ENCODE measurements around the gene GRAP2. TPM values are rescaled to one million over a fixed set of nuclear protein-coding genes. Genes with fewer than 3 reads are reported as not detected.

Gene GRAP2
- total RNA-seq, 1 donor from 2014 or later = 4.2 TPM

GRCh38 chr22:39967996-39968972 lies 67.4 kb downstream of the GRAP2 start:
- Mint-ChIP-seq H3K4me3 (no peak overlapping the region), H3K4me1 (no peaks in the 10 kb centered on the region), H3K27ac (no peak overlapping the region), H3K9me3 (no peaks in the 10 kb centered on the region), H3K27me3 (no peaks in the 10 kb centered on the region), H3K36me3 (ENCODE audit: low read depth) (peaks cover 64% of the 10 kb centered on the region)
- CTCF ChIA-PET = no interaction called here
- TF ChIP-seq CTCF (IDR thresholded peaks at IDR 0.05) = no peak
- POLR2A ChIA-PET = no interaction called here
- intact Hi-C loops (cut with micrococcal nuclease) = no loop called here
- DNase-seq (no peak), ATAC-seq (ENCODE audit: low read depth) (no peak)

GRCh38 chr22:39970742-39971141 lies 69.9 kb downstream of the GRAP2 start:
- ChIA-PET CTCF (no interaction called here), POLR2A (no interaction called here)
- no peaks in the 10 kb centered on the region for H3K27me3 Mint-ChIP-seq
- no peak for ATAC-seq (ENCODE audit: low read depth)
- no peaks in the 10 kb centered on the region for H3K9me3 Mint-ChIP-seq
- TF ChIP-seq CTCF (IDR thresholded peaks at IDR 0.05) = no peak
- intact Hi-C loops (cut with micrococcal nuclease) = loop anchor here (5.0 kb wide), 1 partner anchor 52 kb away; no protein-coding TSS in a partner anchor
- H3K36me3 Mint-ChIP-seq (ENCODE audit: low read depth) = peaks cover 56% of the 10 kb centered on the region
- no peak overlapping the region for H3K4me3 Mint-ChIP-seq
- no peaks in the 10 kb centered on the region for H3K4me1 Mint-ChIP-seq
- no peak for DNase-seq
- no peak overlapping the region for H3K27ac Mint-ChIP-seq

GRCh38 chr22:39972641-39973040 lies 71.8 kb downstream of the GRAP2 start:
- no peaks in the 10 kb centered on the region for H3K27me3 Mint-ChIP-seq
- ChIA-PET POLR2A (no interaction called here), CTCF (interaction anchor here (1.6 kb wide), 1 partner anchor 52 kb away, joined by 3 read pairs; no protein-coding TSS in a partner anchor)
- no peaks in the 10 kb centered on the region for H3K4me1 Mint-ChIP-seq
- intact Hi-C loops (cut with micrococcal nuclease) = loop anchor here (5.0 kb wide), 1 partner anchor 50 kb away; no protein-coding TSS in a partner anchor
- no peak overlapping the region for H3K4me3 Mint-ChIP-seq
- no peak for TF ChIP-seq CTCF (IDR thresholded peaks at IDR 0.05)
- no peak for ATAC-seq (ENCODE audit: low read depth)
- no peak overlapping the region for H3K27ac Mint-ChIP-seq
- peaks cover 40% of the 10 kb centered on the region for H3K36me3 Mint-ChIP-seq (ENCODE audit: low read depth)
- DNase-seq = no peak
- H3K9me3 Mint-ChIP-seq = no peaks in the 10 kb centered on the region

- no peak for TF ChIP-seq CTCF (IDR thresholded peaks at IDR 0.05)
- no peak overlapping the region for H3K4me3 Mint-ChIP-seq
These were observed 72.8 kb downstream of the GRAP2 start for GRCh38 chr22:39973656-39974055.

GRCh38 chr22:39974065-39974464 lies 73.2 kb downstream of the GRAP2 start:
- DNase-seq = no peak
- no peak for ATAC-seq (ENCODE audit: low read depth)
- Mint-ChIP-seq H3K9me3 (no peaks in the 10 kb centered on the region), H3K4me1 (no peaks in the 10 kb centered on the region), H3K27me3 (no peaks in the 10 kb centered on the region), H3K4me3 (no peak overlapping the region), H3K36me3 (ENCODE audit: low read depth) (peaks cover 29% of the 10 kb centered on the region), H3K27ac (no peak overlapping the region)
- POLR2A ChIA-PET = no interaction called here
- TF ChIP-seq CTCF (IDR thresholded peaks at IDR 0.05) = no peak
- intact Hi-C loops (cut with micrococcal nuclease) = loop anchor here (5.0 kb wide), 1 partner anchor 48 kb away; no protein-coding TSS in a partner anchor
- CTCF ChIA-PET = interaction anchor here (1.6 kb wide), 1 partner anchor 50 kb away, joined by 3 read pairs; no protein-coding TSS in a partner anchor

More at GRCh38 chr22:39973656-39974055, 72.8 kb downstream of the GRAP2 start:
- Mint-ChIP-seq H3K9me3 (no peaks in the 10 kb centered on the region), H3K27ac (no peak overlapping the region), H3K4me1 (no peaks in the 10 kb centered on the region), H3K27me3 (no peaks in the 10 kb centered on the region), H3K36me3 (ENCODE audit: low read depth) (peaks cover 33% of the 10 kb centered on the region)
- intact Hi-C loops (cut with micrococcal nuclease) = loop anchor here (5.0 kb wide), 1 partner anchor 49 kb away; no protein-coding TSS in a partner anchor
- ChIA-PET POLR2A (no interaction called here), CTCF (interaction anchor here (1.6 kb wide), 1 partner anchor 51 kb away, joined by 3 read pairs; no protein-coding TSS in a partner anchor)
- ATAC-seq (ENCODE audit: low read depth) = no peak
- no peak for DNase-seq

Data from activated B cell treated with CpG ODN at 0.5 μM for 24 hours (primary cell).